GM12874 (cell line): ENCODE data around the gene FAM170B.

Experiments used
- CTCF ChIP-seq: IDR thresholded peaks from 2 replicates; pipeline ENCODE4 v1.5.1; 2011; ENCODE audit warnings: low read depth, mild to moderate bottlenecking, control low read depth, low read length, moderate library complexity; ENCODE audit not compliant: insufficient read depth

FAM170B gene

GRCh38 chr10:49176310-49177268 is 42.8 kb upstream of the FAM170B start:
- TF ChIP-seq CTCF = no peak; the same call in 1 of the 2 replicates

GRCh38 chr10:49175587-49176309 is 41.9 kb upstream of the FAM170B start:
- no peak for TF ChIP-seq CTCF

GRCh38 chr10:49174926-49175500 is 41.2 kb upstream of the FAM170B start:
- no peak for TF ChIP-seq CTCF

GRCh38 chr10:49174261-49174925 is 40.6 kb upstream of the FAM170B start:
- TF ChIP-seq CTCF = no peak

- TF ChIP-seq CTCF = no peak
Observed at GRCh38 chr10:49173853-49174252, 40.0 kb upstream of the FAM170B start.

- no peak for TF ChIP-seq CTCF
Observed at GRCh38 chr10:49173201-49173772, 39.5 kb upstream of the FAM170B start.

- TF ChIP-seq CTCF = no peak
Observed at GRCh38 chr10:49172777-49173132, 38.9 kb upstream of the FAM170B start.
